WTC11 (cell line): Measurements from ENCODE around the gene TMEM169.

Experiments used
- AFF4 ChIP-seq: sonication (generic); formaldehyde crosslinking; IDR thresholded peaks from 2 replicates; pipeline ENCODE4 v1.8.1; 2023; ENCODE audit warnings: mild to moderate bottlenecking, missing genetic modification reagents, borderline replicate concordance
- CREB1 ChIP-seq: sonication (generic); formaldehyde crosslinking; IDR thresholded peaks from 2 replicates; pipeline ENCODE4 v1.8.0; 2023; ENCODE audit warnings: mild to moderate bottlenecking, missing genetic modification reagents
- CTCF ChIP-seq: fragments of 200-600 bp; IDR thresholded peaks from 2 replicates; pipeline ENCODE4 v1.8.0; 2022; ENCODE audit warnings: antibody characterized with exemption
- IRF2 ChIP-seq: sonication (generic); formaldehyde crosslinking; IDR thresholded peaks from 2 replicates; pipeline ENCODE4 v1.8.0; 2022; ENCODE audit warnings: low read depth, missing genetic modification reagents, borderline replicate concordance
- USF2 ChIP-seq: sonication (generic); formaldehyde crosslinking; IDR thresholded peaks from 2 replicates; pipeline ENCODE4 v1.8.1; 2023; ENCODE audit warnings: mild to moderate bottlenecking, missing genetic modification reagents, moderate library complexity
- ZNF121 ChIP-seq: sonication (generic); formaldehyde crosslinking; IDR thresholded peaks from 2 replicates; pipeline ENCODE4 v1.8.0; 2023; ENCODE audit warnings: missing genetic modification reagents
- ZNF317 ChIP-seq: sonication (generic); formaldehyde crosslinking; IDR thresholded peaks from 2 replicates; pipeline ENCODE4 v1.8.1; 2023; ENCODE audit warnings: low read depth, mild to moderate bottlenecking, moderate library complexity, missing genetic modification reagents, borderline replicate concordance
- ZNF512 ChIP-seq: sonication (generic); formaldehyde crosslinking; IDR thresholded peaks from 2 replicates; pipeline ENCODE4 v1.8.1; 2022; ENCODE audit warnings: missing genetic modification reagents, borderline replicate concordance

GRCh38 chr2:216084547-216084946 is 2.8 kb downstream of the TMEM169 start:
- TF ChIP-seq USF2 (CRISPR knock-in tag) (no peak), AFF4 (CRISPR knock-in tag) (no peak), CTCF (no peak), CREB1 (CRISPR knock-in tag) (no peak), ZNF512 (CRISPR knock-in tag) (no peak), IRF2 (CRISPR knock-in tag) (no peak), ZNF317 (CRISPR knock-in tag) (no peak), ZNF121 (CRISPR knock-in tag) (no peak)
